PFSK-1 (cell line): ENCODE data around the gene PCDHAC1.
A peak's percentile ranks its signal among the peaks of the same experiment; 100 is the strongest.

Experiments used
- FOXP2 ChIP-seq: optimal IDR thresholded peaks from 2 replicates; pipeline ENCODE3; 2011; ENCODE audit warnings: borderline replicate concordance, control low read depth, inconsistent platforms; ENCODE audit not compliant: insufficient read depth; ENCODE audit errors: extremely low read length, extremely low read depth
- POLR2AphosphoS5 ChIP-seq: IDR thresholded peaks from 2 replicates; pipeline ENCODE4 v1.6.1; 2012; ENCODE audit warnings: low read depth, mild to moderate bottlenecking, control low read depth, low read length, moderate library complexity
- REST ChIP-seq, 2 experiments: IDR thresholded peaks; 2 replicates each; pipeline versions ENCODE4 v1.6.1 to v1.8.0; 2011 to 2012; ENCODE audit warnings: low read depth in 2 of 2, low read length in 2 of 2, control low read depth in 1 of 2, inconsistent platforms in 1 of 2, mild to moderate bottlenecking in 1 of 2, moderate library complexity in 1 of 2; ENCODE audit not compliant: insufficient read depth in 1 of 2
- SIN3A ChIP-seq: IDR thresholded peaks from 2 replicates; pipeline ENCODE4 v1.6.1; 2012; ENCODE audit warnings: mild to moderate bottlenecking, low read length, moderate library complexity, borderline replicate concordance; ENCODE audit not compliant: insufficient read depth
- TAF1 ChIP-seq: IDR thresholded peaks from 2 replicates; pipeline ENCODE4 v1.6.1; 2012; ENCODE audit warnings: low read length, control low read depth, borderline replicate concordance; ENCODE audit not compliant: insufficient read depth

Gene PCDHAC1

DNA sequence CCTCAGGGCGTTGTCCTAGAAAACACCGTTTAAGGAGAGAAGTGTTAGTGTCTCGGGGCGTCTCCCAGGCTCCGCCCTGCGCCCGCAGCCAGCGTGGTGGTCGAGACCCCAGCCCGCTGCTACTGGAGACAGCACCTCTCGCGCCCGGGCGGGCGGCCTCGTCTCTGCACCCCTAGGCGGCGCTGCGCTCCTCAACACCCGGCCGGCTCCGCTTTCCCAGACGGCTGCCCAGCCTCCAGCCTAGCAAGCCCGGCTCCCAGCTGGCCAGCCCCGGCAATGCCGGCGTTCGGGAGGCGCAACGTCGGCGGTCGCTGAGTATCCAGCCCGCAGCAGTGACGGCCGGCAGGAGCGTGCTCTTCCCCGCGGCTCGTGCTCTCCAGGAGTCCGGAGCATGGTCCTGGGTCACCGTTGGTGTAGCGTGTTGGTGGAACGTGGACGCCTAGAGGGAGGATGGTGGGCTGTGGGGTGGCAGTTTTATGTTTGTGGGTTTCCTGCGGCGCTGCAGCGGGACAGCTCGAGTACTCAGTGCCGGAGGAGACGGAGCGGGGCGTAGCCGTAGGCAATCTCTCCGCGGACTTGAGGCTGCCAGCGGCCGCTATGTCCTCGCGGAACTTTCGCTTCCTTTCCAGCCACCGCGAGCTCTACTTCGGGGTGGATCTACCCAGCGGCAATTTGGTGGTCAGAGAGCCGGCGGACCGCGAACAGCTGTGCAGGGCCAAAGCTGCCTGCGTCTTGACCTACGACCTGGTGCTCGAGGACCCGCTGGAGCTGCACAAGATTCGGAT lies 536 bp downstream of the PCDHAC1 start:
- no peak for TF ChIP-seq SIN3A
- TF ChIP-seq TAF1: no peak
- peak; percentile 68 for TF ChIP-seq FOXP2
- TF ChIP-seq REST (IDR thresholded peaks at IDR 0.05; ENCODE audit: insufficient read depth in 1 of 2, low read depth in 2 of 2, low read length in 2 of 2): peak; percentile 60 to 62; a peak in 3 of 4 replicates

DNA sequence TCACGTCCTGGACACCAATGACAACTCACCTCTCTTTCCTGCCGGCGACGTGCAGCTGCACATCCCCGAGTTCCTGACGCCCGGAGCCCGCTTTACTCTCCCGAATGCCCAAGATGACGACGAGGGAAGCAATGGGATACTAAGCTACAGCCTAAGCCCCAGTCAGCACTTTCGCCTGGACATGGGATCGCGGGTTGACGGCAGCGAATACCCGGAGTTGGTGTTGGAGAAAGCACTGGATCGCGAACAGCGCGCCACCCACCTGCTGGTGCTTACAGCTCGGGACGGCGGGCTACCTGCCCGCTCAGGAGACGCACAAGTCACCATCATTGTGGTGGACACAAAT lies 1.1 kb downstream of the PCDHAC1 start:
- TF ChIP-seq FOXP2 (no peak), TAF1 (no peak), POLR2AphosphoS5 (no peak), REST (IDR thresholded peaks at IDR 0.05; ENCODE audit: insufficient read depth in 1 of 2, low read depth in 2 of 2, low read length in 2 of 2) (no peak), SIN3A (no peak)

GRCh38 chr5:140934964-140935606 lies 9.0 kb downstream of the PCDHAC1 start:
- TF ChIP-seq FOXP2: no peak
- TF ChIP-seq REST (IDR thresholded peaks at IDR 0.05; ENCODE audit: insufficient read depth in 1 of 2, low read depth in 2 of 2, low read length in 2 of 2): no peak
- no peak for TF ChIP-seq TAF1
- no peak for TF ChIP-seq SIN3A
- TF ChIP-seq POLR2AphosphoS5: no peak

GRCh38 chr5:140946578-140946977 lies 20.5 kb downstream of the PCDHAC1 start:
- TF ChIP-seq REST (IDR thresholded peaks at IDR 0.05; ENCODE audit: insufficient read depth in 1 of 2, low read depth in 2 of 2, low read length in 2 of 2) (no peak), POLR2AphosphoS5 (no peak), TAF1 (no peak), SIN3A (no peak), FOXP2 (no peak)
